Measurements from ENCODE around the gene AAR2. TPM values are rescaled to one million over a fixed set of nuclear protein-coding genes. Genes with fewer than 3 reads are reported as not detected.
A peak's percentile ranks its signal among the peaks of the same experiment; 100 is the strongest.

Gene AAR2
- polyA plus RNA-seq, 1 of the 3 experiments (the other 2 are of a cell fraction), result 17.4 TPM

GRCh38 chr20:36236786-36237121, 476 bp downstream of the AAR2 start:
- H2AFZ ChIP-seq (ENCODE audit: low read depth), result peak overlapping the region; percentile 100
- H3F3A ChIP-seq (replicated peaks; ENCODE audit: insufficient read depth), result no peaks in the 10 kb centered on the region
- H3K27ac ChIP-seq (ENCODE audit: low read depth in 2 of 2, low read length in 1 of 2), result peak overlapping the region; percentile 75 to 78; a peak in 3 of 4 replicates
- peaks cover 14 to 26% of the 10 kb centered on the region in 2 experiments for H3K36me3 ChIP-seq (replicated peaks in 1 of 2; ENCODE audit: control insufficient read depth in 1 of 2, insufficient read depth in 2 of 2, low read length in 1 of 2)
- ChIA-PET CTCF (interaction anchor here (1.0 to 2.3 kb wide), 7 partner anchors 9 to 203 kb away, joined by 3 to 9 read pairs (median 5); no protein-coding TSS in a partner anchor), POLR2A (interaction anchor here (0.9 to 1.1 kb wide), 3 partner anchors 33 to 224 kb away, joined by 3 to 4 read pairs (median 3); no protein-coding TSS in a partner anchor)
- no peaks in the 10 kb centered on the region for H3K9me2 ChIP-seq
- H4K20me1 ChIP-seq (ENCODE audit: insufficient read depth), result peaks cover 4% of the 10 kb centered on the region; the same call in 1 of the 2 replicates
- H3K4me2 ChIP-seq, result peak overlapping the region; percentile 93
- no peaks in the 10 kb centered on the region for H3K27me3 ChIP-seq (ENCODE audit: insufficient read depth)
- H3K9me3 ChIP-seq, result no peaks in the 10 kb centered on the region
- H3K4me3 ChIP-seq (ENCODE audit: low read depth in 2 of 2, low read length in 1 of 2), result peak overlapping the region; percentile 91 to 98
- H3K9ac ChIP-seq, result peak overlapping the region; percentile 98
- WGBS (ENCODE audit: low lambda C conversion rate), result 0% methylated on average over 6 of the region's 6 CpGs
- TF ChIP-seq CTCF (IDR thresholded peaks at IDR 0.05) (no peak), FOXJ3 (CRISPR knock-in tag; IDR thresholded peaks at IDR 0.05) (no peak), NFIC (IDR thresholded peaks at IDR 0.05; ENCODE audit: borderline replicate concordance) (no peak), RCOR1 (IDR thresholded peaks at IDR 0.05; ENCODE audit: low read length) (no peak), EZH2phosphoT487 (IDR thresholded peaks at IDR 0.05; ENCODE audit: borderline replicate concordance, low read depth) (no peak), MEF2A (IDR thresholded peaks at IDR 0.05; ENCODE audit: borderline replicate concordance, low read depth) (no peak), JUND (IDR thresholded peaks at IDR 0.05) (no peak), EP300 (IDR thresholded peaks at IDR 0.05; ENCODE audit: borderline replicate concordance in 1 of 2, low read depth in 1 of 2, low read length in 1 of 2) (no peak), TCF12 (IDR thresholded peaks at IDR 0.05) (no peak), RFX5 (IDR thresholded peaks at IDR 0.05; ENCODE audit: low read length) (no peak), PBX3 (IDR thresholded peaks at IDR 0.05) (no peak; the same call in 1 of the 2 replicates), GATA2 (CRISPR knock-in tag; IDR thresholded peaks at IDR 0.05) (no peak), POLR2AphosphoS5 (IDR thresholded peaks at IDR 0.05; ENCODE audit: low read depth, low read length) (no peak), RAD21 (IDR thresholded peaks at IDR 0.05; ENCODE audit: low read length) (no peak), MXI1 (IDR thresholded peaks at IDR 0.05; ENCODE audit: low read depth, low read length) (no peak; the same call in 1 of the 2 replicates), REST (IDR thresholded peaks at IDR 0.05; ENCODE audit: low read depth, low read length) (no peak), FOSL2 (IDR thresholded peaks at IDR 0.05; ENCODE audit: borderline replicate concordance, low read depth) (no peak), TAF1 (IDR thresholded peaks at IDR 0.05; ENCODE audit: borderline replicate concordance, low read depth, low read length) (no peak), GABPA (IDR thresholded peaks at IDR 0.05; ENCODE audit: low read depth) (no peak), ELF1 (IDR thresholded peaks at IDR 0.05) (no peak)
- peaks cover 5 to 10% of the 10 kb centered on the region in 2 experiments; a peak in 2 of 4 replicates for H3K4me1 ChIP-seq (ENCODE audit: control insufficient read depth in 1 of 2, insufficient read depth in 2 of 2, low read depth in 1 of 2, low read length in 1 of 2)
- no peak for DNase-seq
- peaks cover 62% of the 10 kb centered on the region for H3K79me2 ChIP-seq (ENCODE audit: insufficient read depth)

Measured in SK-N-SH (cell line).